T-helper 1 cell treated with Interleukin-12 subunit alpha and Interleukin-12 subunit beta and Interleukin-4 antibody, amounts not matched to agents 30 ng/mL and 1 ng/mL, for 36 hours (primary cell): Measurements from ENCODE around the gene CPSF3. TPM values are rescaled to one million over a fixed set of nuclear protein-coding genes. Genes with fewer than 3 reads are reported as not detected.

Source experiments
- intact Hi-C: fragments of 100-400 bp; cut with micrococcal nuclease; formaldehyde crosslinking; loops from one replicate; pipeline ENCODE4 v1.15.1; 2024
- total RNA-seq: library from RNA; stranded (reverse); gene quantifications from 2 replicates; pipeline ENCODE4 v1.2.3, GENCODE V29; 2022

CPSF3 gene
- total RNA-seq, 1 donor from 2014 or later = 46.0 TPM

GRCh38 chr2:9417725-9418124, 5.7 kb upstream of the CPSF3 start:
- intact Hi-C loops = no loop called here

GRCh38 chr2:9418746-9419145, 4.7 kb upstream of the CPSF3 start:
- intact Hi-C loops = no loop called here

- intact Hi-C loops = no loop called here
Measured at GRCh38 chr2:9419541-9419940, 3.9 kb upstream of the CPSF3 start.

- intact Hi-C loops = loop anchor here (5.0 to 10.0 kb wide), 7 partner anchors 282 to 1737 kb away; partner anchors contain the start of genes HPCAL1, MBOAT2, PDIA6 and RRM2
Measured at GRCh38 chr2:9420495-9420894, 3.0 kb upstream of the CPSF3 start.

GRCh38 chr2:9422321-9423099, 944 bp upstream of the CPSF3 start:
- intact Hi-C loops = loop anchor here (1.0 to 10.0 kb wide), 20 partner anchors 52 to 1735 kb away; partner anchors contain the start of genes ADAM17, ASAP2, GRHL1 and HPCAL1

GRCh38 chr2:9423922-9424272, 443 bp downstream of the CPSF3 start:
- intact Hi-C loops = loop anchor here (1.0 to 10.0 kb wide), 20 partner anchors 50 to 1733 kb away; partner anchors contain the start of genes ADAM17, ASAP2, GRHL1 and HPCAL1

- intact Hi-C loops = loop anchor here (1.0 to 10.0 kb wide), 8 partner anchors 278 to 1733 kb away; partner anchors contain the start of genes HPCAL1, MBOAT2, PDIA6 and RRM2
Measured at GRCh38 chr2:9424447-9425164, 1.2 kb downstream of the CPSF3 start.

- intact Hi-C loops = loop anchor here (10.0 kb wide), 1 partner anchor 876 kb away; the partner anchor contains the start of gene HPCAL1
Measured at GRCh38 chr2:9428965-9429577, 5.6 kb downstream of the CPSF3 start.

GRCh38 chr2:9430316-9431293, 7.2 kb downstream of the CPSF3 start:
- intact Hi-C loops = no loop called here

- intact Hi-C loops = no loop called here
Measured at GRCh38 chr2:9434489-9434888, 11.0 kb downstream of the CPSF3 start.

- intact Hi-C loops = no loop called here
Measured at GRCh38 chr2:9439536-9439935, 16.1 kb downstream of the CPSF3 start.

GRCh38 chr2:9440058-9440727, 16.7 kb downstream of the CPSF3 start:
- intact Hi-C loops = no loop called here

- intact Hi-C loops = no loop called here
Measured at GRCh38 chr2:9441556-9441955, 18.1 kb downstream of the CPSF3 start.

GRCh38 chr2:9443526-9443925, 20.1 kb downstream of the CPSF3 start:
- intact Hi-C loops = no loop called here

GRCh38 chr2:9445089-9445488, 21.6 kb downstream of the CPSF3 start:
- intact Hi-C loops = no loop called here

- intact Hi-C loops = no loop called here
Measured at GRCh38 chr2:9451231-9451630, 27.8 kb downstream of the CPSF3 start.

GRCh38 chr2:9460441-9461017, 37.1 kb downstream of the CPSF3 start:
- intact Hi-C loops = no loop called here

GRCh38 chr2:9461079-9461478, 37.6 kb downstream of the CPSF3 start:
- intact Hi-C loops = no loop called here

- intact Hi-C loops = no loop called here
Measured at GRCh38 chr2:9462313-9462712, 38.9 kb downstream of the CPSF3 start.
